DND-41 (cell line): ENCODE measurements around the gene UGT1A6.

Experiments used
- ATAC-seq: fragments of 200-7000 bp; cut with Tn5 transposase; 3 replicates; pipeline ENCODE4 v1.9.1; 2021; ENCODE audit warnings: low read depth; ENCODE audit not compliant: insufficient read depth
- DNase-seq: peaks from one replicate; pipeline ENCODE4 v3.0.0-alpha.2; 2020
- H2AFZ ChIP-seq: 2 replicates; pipeline ENCODE4 v1.6.0; 2012; ENCODE audit warnings: low read depth, low read length
- H3K27ac ChIP-seq: 2 replicates; pipeline ENCODE4 v1.5.1; 2012; ENCODE audit warnings: low read length, inconsistent platforms
- H3K27me3 ChIP-seq: fragments of 200-600 bp; sonication (generic); 2 replicates; pipeline ENCODE4 v1.6.0; 2012; ENCODE audit warnings: low read length, mild to moderate bottlenecking, inconsistent platforms; ENCODE audit not compliant: insufficient read depth, poor library complexity
- H3K36me3 ChIP-seq: 2 replicates; pipeline ENCODE4 v1.5.1; 2012; ENCODE audit warnings: low read length, inconsistent platforms; ENCODE audit not compliant: insufficient read depth
- H3K4me1 ChIP-seq: 2 replicates; pipeline ENCODE4 v1.5.1; 2012; ENCODE audit warnings: mild to moderate bottlenecking, low read length; ENCODE audit not compliant: insufficient read depth
- H3K4me2 ChIP-seq: 2 replicates; pipeline ENCODE4 v1.6.0; 2012; ENCODE audit warnings: mild to moderate bottlenecking, moderate library complexity, low read length, inconsistent platforms; ENCODE audit not compliant: insufficient read depth
- H3K4me3 ChIP-seq, 2 experiments: fragments of 200-600 bp in 1 of 2; shearing (Covaris generic) in 1 of 2; 2 replicates each; pipeline ENCODE4 v1.5.1; 2012 to 2016; ENCODE audit warnings: inconsistent platforms in 2 of 2, low read length in 2 of 2, mild to moderate bottlenecking in 2 of 2, low read depth in 1 of 2, moderate library complexity in 1 of 2
- H3K79me2 ChIP-seq: 2 replicates; pipeline ENCODE4 v1.6.0; 2012; ENCODE audit warnings: low read length, inconsistent platforms; ENCODE audit not compliant: insufficient read depth
- H3K9ac ChIP-seq: 2 replicates; pipeline ENCODE4 v1.6.0; 2012; ENCODE audit warnings: low read depth, mild to moderate bottlenecking, inconsistent platforms, low read length, moderate library complexity
- H3K9me3 ChIP-seq: 2 replicates; pipeline ENCODE4 v1.5.1; 2012; ENCODE audit warnings: low read length, moderate library complexity, mild to moderate bottlenecking, inconsistent platforms; ENCODE audit not compliant: insufficient read depth, severe bottlenecking
- H4K20me1 ChIP-seq: 2 replicates; pipeline ENCODE4 v1.6.0; 2012; ENCODE audit warnings: low read length; ENCODE audit not compliant: insufficient read depth
- EZH2 ChIP-seq: IDR thresholded peaks from 3 replicates; pipeline ENCODE4 v1.6.1; 2012; ENCODE audit warnings: borderline replicate concordance, low read depth, mild to moderate bottlenecking, moderate library complexity, low read length, inconsistent platforms; ENCODE audit not compliant: severe bottlenecking
- TF ChIP-seq, protein P1 (sequence below): IDR thresholded peaks from 2 replicates; pipeline ENCODE4 v1.5.1; 2012; ENCODE audit warnings: borderline replicate concordance, low read length, moderate library complexity, mild to moderate bottlenecking; ENCODE audit not compliant: poor library complexity, severe bottlenecking; ENCODE audit errors: extremely low read depth

UGT1A6 gene

DNA sequence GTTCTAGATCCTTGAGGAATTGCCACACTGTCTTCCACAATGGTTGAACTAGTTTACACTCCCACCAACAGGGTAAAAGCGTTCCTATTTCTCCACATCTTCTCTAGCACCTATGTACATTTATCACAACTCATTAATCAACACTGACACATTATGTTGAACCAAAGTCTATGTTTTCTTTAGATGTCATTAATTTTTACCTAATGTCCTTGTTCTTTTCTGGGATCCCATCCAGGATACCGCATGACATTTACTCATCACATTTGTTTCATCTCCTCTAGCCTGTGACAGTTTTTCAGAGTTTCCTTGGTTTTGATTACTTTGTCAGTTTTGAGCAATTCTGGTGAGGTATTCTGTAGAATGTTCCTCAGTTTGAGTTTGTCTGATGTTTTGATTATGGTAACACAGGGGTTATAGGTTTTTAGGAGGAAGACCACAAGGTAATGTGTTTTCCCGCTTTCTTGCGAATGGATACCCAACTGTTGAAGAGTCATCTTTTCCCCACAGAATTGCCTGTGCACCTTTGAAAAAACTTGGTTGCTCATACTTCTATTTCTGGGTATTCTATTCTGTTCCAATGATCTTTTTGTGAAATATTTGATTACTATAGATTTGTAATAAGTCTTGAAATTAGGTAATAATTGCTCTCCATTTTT lies 24.0 kb upstream of the UGT1A6 start:
- Histone ChIP-seq H3K4me3 (no peak overlapping the region), H3K4me1 (no peaks in the 10 kb centered on the region), H3K79me2 (no peaks in the 10 kb centered on the region), H3K4me2 (no peak overlapping the region), H3K27me3 (peaks cover 6% of the 10 kb centered on the region), H3K36me3 (no peaks in the 10 kb centered on the region), H2AFZ (no peak overlapping the region), H4K20me1 (no peaks in the 10 kb centered on the region), H3K9ac (no peak overlapping the region), H3K9me3 (no peaks in the 10 kb centered on the region), H3K27ac (no peak overlapping the region)
- ATAC-seq (no peak), DNase-seq (no peak)
- TF ChIP-seq EZH2 = no peak
- TF ChIP-seq, protein P1, sequence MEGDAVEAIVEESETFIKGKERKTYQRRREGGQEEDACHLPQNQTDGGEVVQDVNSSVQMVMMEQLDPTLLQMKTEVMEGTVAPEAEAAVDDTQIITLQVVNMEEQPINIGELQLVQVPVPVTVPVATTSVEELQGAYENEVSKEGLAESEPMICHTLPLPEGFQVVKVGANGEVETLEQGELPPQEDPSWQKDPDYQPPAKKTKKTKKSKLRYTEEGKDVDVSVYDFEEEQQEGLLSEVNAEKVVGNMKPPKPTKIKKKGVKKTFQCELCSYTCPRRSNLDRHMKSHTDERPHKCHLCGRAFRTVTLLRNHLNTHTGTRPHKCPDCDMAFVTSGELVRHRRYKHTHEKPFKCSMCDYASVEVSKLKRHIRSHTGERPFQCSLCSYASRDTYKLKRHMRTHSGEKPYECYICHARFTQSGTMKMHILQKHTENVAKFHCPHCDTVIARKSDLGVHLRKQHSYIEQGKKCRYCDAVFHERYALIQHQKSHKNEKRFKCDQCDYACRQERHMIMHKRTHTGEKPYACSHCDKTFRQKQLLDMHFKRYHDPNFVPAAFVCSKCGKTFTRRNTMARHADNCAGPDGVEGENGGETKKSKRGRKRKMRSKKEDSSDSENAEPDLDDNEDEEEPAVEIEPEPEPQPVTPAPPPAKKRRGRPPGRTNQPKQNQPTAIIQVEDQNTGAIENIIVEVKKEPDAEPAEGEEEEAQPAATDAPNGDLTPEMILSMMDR = no peak

GRCh38 chr2:233671290-233672161 lies 21.2 kb upstream of the UGT1A6 start, which contains the start of gene UGT1A9:
Gene UGT1A9 (plus strand): TSS chr2:233671898. CDS start chr2:233671935, 37 bp downstream.
- Histone ChIP-seq H3K4me2 (no peak within 1 kb of the TSS), H3K27ac (no peak within 1 kb of the TSS), H3K4me1 (no peaks in the 10 kb centered on the region), H3K27me3 (peaks cover 6% of the 10 kb centered on the region), H3K79me2 (no peaks in the 10 kb centered on the region), H3K9me3 (no peaks in the 10 kb centered on the region), H3K4me3 (no peak within 1 kb of the TSS), H3K36me3 (no peaks in the 10 kb centered on the region), H4K20me1 (no peaks in the 10 kb centered on the region), H2AFZ (no peak within 1 kb of the TSS), H3K9ac (no peak within 1 kb of the TSS)
- TF ChIP-seq, protein P1 = no peak
- no peak for TF ChIP-seq EZH2
- ATAC-seq (no peak), DNase-seq (no peak)

GRCh38 chr2:233672886-233673285 lies 19.8 kb upstream of the UGT1A6 start:
- H3K27me3 ChIP-seq = peaks cover 6% of the 10 kb centered on the region
- H3K79me2 ChIP-seq = no peaks in the 10 kb centered on the region
- DNase-seq = no peak
- H4K20me1 ChIP-seq = no peaks in the 10 kb centered on the region
- no peak overlapping the region for H3K4me2 ChIP-seq
- no peak overlapping the region for H2AFZ ChIP-seq
- no peaks in the 10 kb centered on the region for H3K9me3 ChIP-seq
- no peak for ATAC-seq
- TF ChIP-seq, protein P1 = no peak
- TF ChIP-seq EZH2 = no peak
- H3K9ac ChIP-seq = no peak overlapping the region
- H3K36me3 ChIP-seq = no peaks in the 10 kb centered on the region
- H3K4me1 ChIP-seq = no peaks in the 10 kb centered on the region
- no peak overlapping the region for H3K27ac ChIP-seq
- H3K4me3 ChIP-seq = no peak overlapping the region
